ENCODE data around the gene ACOX3.

Gene ACOX3

DNA sequence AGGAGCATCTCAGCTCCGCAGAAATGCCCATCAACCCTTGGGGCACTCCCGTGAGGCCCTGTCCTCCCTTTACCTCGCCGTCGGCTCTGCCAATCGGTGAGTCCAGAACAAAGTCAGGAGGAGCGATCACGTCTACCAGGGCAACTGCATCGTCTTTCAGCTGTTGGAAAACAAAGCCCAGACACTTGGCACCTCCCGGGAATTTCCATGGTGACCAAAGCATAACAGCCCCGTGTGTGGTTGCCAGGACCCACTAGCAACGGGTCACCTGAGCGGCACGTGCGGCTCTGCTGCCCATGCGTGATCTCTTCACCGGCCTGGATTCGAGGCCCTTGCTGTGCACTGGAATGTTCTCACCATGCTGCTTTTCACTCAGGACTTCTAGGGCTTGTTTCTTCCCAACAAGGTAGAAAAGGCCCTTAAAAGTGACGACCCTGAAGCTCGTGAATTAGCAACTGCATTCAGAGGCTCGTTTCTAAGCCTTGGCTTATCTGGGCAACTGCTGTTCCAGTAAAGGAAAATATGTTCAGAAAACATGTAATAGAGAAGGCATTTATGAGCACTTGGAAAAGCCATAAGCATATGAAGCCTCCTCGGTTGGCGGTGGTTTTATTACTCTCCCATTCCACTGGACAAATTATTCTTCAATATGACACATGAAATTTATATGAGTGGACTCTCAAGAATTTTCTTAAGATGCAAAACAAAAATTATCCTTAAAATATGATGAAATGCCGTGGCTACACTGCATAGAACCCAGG, 69.5 kb downstream of the ACOX3 start:
- no peak for FAIRE-seq

DNA sequence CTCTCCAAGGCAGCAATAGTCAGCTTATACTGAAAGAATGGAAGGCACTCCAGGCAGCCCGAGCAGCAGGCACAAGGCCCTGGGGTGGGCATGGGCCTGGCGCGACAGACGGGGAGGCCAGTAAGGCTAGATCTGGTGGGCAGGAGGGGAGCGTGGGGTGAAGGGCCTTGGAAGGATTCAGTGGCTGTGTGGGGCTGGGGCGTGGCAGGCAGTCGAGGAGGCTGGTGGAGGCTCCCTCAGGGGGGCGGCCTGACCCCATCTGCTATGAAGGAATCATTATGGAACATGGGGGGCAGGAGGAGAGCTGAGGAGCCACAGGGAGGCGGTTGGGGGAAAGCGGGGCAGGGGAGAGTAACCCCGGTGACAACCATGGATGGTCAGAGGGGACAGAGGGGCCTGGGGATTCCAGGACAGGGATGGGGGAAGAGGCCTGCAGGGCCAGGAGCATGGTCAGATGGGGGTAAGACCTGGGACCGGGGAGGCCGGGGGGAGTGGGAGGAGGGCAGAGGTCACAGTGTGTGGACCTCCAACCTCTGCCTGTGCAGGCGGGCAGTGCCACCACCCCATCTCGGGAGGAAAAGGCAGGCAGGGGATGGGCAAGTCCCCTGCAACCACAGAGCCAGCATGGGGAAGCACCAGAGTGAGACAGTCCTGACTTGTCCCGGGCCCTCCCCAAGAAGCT, 70.3 kb downstream of the ACOX3 start:
- no peak for FAIRE-seq

GRCh38 chr4:8369426-8370105, 71.0 kb downstream of the ACOX3 start:
- no peak for FAIRE-seq

DNA sequence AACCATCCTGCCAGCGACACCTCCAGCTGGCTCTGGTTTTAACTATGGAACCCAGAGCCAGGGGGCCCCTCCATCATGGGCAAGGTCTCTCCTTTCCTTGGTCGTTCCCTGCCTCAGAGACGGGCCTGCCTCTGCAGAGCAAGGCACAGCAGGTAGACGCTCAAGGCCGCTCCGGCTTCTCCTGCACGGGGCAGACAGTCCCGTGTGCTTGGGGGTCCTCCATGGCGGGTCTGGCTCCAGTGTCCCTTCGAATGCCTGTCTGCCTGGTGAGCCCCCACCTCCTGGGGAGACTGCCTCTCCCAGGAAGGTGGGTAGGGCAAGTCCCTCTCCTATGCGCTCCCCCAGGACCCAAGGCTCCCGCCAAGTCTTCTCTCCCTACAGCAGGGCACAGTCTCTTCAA, 71.5 kb downstream of the ACOX3 start:
- no peak for FAIRE-seq

DNA sequence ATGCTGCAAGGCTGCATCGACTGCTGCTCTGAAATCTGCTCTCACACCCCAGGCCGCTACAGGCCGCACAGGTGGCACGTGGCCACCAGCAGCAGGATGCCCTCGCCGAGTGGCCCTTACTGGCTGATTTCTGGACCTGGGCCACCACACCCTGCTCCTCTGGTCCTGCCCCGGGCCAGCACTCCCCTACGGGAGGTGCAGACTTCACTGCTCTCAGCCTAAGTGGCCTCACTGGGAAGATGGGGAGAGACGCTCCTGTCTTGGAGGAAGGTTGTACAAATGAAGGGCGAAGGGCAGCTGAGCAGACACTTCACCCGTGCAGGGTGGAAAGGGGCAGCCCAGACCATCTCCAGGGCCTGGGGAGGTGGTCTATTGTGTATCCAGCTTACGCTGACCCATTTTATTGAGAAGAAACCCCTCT, 72.5 kb downstream of the ACOX3 start:
- FAIRE-seq = no peak

- FAIRE-seq = no peak
Measured at GRCh38 chr4:8366601-8367000, 73.9 kb downstream of the ACOX3 start.

DNA sequence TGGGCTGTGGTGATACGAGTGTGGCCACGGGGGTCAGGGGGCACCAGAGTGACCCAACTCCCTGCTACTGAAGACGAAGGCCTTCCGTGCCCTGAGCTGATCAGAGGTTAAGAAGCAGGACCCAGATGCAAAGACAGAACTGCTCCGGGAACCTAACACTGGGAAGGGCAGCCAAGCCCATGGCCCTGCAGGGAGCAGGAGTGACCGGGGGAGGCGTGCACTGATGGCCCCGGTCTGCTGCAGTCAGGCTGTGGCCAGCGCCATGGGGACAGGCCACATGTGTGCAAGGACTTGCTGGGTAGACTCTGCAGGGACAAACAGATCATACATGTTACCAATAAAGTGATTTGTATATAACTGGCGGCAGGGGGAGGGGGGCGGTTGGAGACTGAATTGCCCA, 74.6 kb downstream of the ACOX3 start:
- FAIRE-seq = no peak

DNA sequence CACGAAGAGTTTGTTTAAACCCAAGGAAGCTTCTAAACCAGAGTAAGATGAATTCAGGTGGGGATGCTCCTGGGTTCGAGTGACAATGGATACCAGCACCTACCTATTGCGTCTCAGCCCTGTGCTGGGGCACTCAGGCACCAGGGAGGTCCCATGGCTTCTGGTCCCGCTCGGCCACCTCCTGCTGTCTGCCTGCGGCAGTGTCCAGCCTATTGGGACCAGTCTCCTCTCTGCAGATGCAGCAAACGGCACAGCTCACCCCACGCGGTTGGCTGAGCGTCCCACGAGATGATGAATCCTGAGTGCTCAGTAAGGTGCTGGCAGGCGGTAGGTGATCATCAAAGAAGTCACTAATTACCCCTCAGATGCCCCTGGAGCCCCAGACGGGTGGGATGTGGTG, 75.2 kb downstream of the ACOX3 start:
- no peak for FAIRE-seq

- no peak for FAIRE-seq
Measured at GRCh38 chr4:8364848-8365350, 75.6 kb downstream of the ACOX3 start.

- FAIRE-seq = no peak
Measured at GRCh38 chr4:8364141-8364540, 76.4 kb downstream of the ACOX3 start.

- FAIRE-seq = no peak
Measured at GRCh38 chr4:8362483-8362882, 78.0 kb downstream of the ACOX3 start.

- FAIRE-seq = no peak
Measured at GRCh38 chr4:8359193-8359592, 81.3 kb downstream of the ACOX3 start.

DNA sequence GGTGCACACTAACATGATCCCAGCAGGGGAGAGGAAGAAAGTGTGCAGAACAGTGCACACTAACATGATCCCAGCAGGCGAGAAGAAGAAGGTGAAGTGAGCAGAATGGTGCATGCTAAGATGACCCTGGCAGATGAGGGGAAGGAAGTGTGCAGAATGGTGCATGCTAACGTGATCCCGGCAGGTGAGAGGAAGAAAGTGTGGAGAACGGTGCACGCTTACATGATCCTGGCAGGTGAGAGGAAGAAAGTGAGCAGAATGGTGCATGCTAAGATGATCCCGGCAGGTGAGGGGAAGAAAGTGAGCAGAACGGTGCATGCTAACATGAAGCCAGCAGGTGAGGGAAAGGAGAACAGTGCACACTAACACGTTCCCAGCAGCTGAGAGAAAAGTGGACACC, 83.7 kb downstream of the ACOX3 start:
- FAIRE-seq = no peak

- no peak for FAIRE-seq
Measured at GRCh38 chr4:8355864-8356565, 84.5 kb downstream of the ACOX3 start.

DNA sequence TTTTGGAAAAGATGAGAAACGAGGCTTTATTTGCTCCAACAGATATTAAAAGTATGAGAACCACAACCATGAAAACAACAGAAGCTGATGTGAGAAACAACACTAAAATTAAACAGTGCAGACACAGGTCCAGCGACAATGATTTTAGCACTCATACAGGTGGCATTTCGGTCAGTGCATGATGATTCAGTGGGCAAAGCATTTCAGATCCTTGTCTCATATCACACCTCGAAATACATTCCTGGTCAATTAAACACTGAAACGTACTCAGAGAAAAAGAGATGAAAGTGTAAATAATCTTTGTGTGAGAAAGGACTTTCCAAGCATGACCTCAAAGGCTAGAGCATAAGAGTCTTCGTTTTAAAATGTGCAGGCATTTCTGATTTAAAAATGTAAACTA, 85.2 kb downstream of the ACOX3 start:
- peak; percentile 15 for FAIRE-seq

GRCh38 chr4:8353912-8354453, 86.5 kb downstream of the ACOX3 start:
- no peak for FAIRE-seq

DNA sequence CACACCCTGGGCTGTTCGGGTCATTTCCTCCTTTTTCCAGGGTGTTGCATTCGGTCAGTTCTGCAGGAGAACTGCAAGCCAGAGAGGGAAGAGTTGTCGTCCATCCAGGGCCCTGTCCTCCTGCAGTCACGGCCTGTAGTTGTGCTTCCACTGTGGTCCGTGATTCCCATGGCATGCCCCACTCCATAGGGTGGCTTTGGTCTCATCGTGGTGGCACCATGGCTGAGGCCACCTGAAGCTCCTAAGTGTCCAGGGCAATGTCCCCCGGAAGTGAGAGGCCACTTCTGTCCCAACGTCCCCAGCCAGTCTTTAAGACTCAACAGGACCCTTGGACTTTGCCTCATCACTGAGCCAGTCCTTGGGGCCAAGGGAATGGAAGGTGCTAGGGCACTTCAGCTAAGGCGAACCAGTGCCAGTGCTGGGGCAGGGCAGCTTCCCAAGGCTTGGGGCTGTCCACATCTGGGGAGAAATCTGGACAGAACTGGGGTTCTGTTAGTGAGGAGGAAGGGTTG, 87.3 kb downstream of the ACOX3 start:
- no peak for FAIRE-seq

GRCh38 chr4:8352368-8353157, 88.0 kb downstream of the ACOX3 start:
- FAIRE-seq = no peak

DNA sequence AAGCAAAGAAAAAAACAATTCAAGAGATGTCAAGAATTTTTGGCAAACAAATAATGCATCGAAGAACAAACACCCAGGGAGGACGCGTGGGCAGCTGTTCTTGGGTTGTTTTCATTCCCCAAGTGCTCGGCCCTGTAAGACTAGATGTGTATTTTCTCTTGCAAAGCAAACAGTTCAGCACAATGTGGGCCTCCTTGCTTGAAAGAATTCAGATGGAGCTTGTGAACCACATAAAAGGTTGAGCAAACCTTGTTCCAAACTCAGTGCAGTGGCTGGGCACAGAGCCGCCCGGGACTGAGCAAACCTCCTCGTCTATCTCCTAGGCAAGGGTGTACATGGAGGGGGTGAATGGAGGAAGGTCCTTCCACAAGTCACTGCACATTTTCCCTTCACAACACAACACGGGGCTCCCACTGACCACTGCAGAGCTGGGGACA, 88.6 kb downstream of the ACOX3 start:
- peak; percentile 97 for FAIRE-seq

DNA sequence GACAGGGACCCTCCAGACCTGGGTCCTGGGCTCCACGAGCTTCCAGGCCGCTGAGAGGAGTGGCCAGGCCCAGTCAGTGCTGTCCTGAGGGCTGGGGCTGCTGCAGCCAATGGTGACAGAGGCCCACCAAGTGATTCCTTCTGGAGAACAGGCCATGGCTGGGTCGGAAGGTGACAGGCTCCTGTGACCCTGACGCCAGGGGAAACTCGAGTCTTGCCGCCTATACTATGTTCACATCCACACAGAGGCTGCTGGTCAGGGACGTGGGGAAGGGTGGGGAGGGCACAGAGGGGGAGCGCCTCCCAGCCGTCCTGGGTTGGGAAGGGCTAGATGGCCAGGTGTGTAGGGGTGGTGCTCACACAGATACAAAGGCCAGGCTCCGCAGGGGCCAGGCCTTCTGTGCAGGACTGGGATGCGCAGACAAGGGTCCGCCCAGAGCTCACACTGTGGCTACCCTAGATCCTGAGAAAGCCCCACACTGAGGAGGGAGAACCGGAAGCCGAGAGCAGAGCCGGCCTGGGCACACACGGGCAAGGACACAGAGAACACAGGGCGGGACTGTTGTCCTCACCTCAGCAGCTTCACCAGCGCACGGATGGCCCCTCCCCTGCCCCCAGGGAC, 89.6 kb downstream of the ACOX3 start:
- no peak for FAIRE-seq

GRCh38 chr4:8350352-8350751, 90.2 kb downstream of the ACOX3 start:
- FAIRE-seq = no peak

Measured in endometrium (tissue), 2 donors.